IMR-90 (cell line): Measurements from ENCODE around the gene CELA2A.

ENCODE experiments used
- CHD1 ChIP-seq: IDR thresholded peaks from 2 replicates; pipeline ENCODE4 v1.6.1; 2012; ENCODE audit warnings: low read depth, low read length, improper control_type of control experiment
- CTCF ChIP-seq: conservative IDR thresholded peaks from 2 replicates; pipeline ENCODE4 v1.5.1; 2012; ENCODE audit warnings: mild to moderate bottlenecking, low read depth, low read length, improper control_type of control experiment
- FOS ChIP-seq: fragments of 150-350 bp; IDR thresholded peaks from 2 replicates; pipeline ENCODE4 v1.6.1; 2016; ENCODE audit warnings: low read depth, low read length
- POLR2A ChIP-seq: IDR thresholded peaks from 2 replicates; pipeline ENCODE4 v1.6.1; 2012; ENCODE audit warnings: mild to moderate bottlenecking, low read depth, low read length
- RCOR1 ChIP-seq: IDR thresholded peaks from 2 replicates; pipeline ENCODE4 v1.6.1; 2012; ENCODE audit warnings: mild to moderate bottlenecking, low read length, improper control_type of control experiment; ENCODE audit not compliant: insufficient replicate concordance
- RFX5 ChIP-seq: IDR thresholded peaks from 2 replicates; pipeline ENCODE4 v1.8.0; 2012; ENCODE audit warnings: low read depth, mild to moderate bottlenecking, low read length, moderate library complexity
- SMC3 ChIP-seq: fragments of 150-350 bp; IDR thresholded peaks from 2 replicates; pipeline ENCODE4 v1.6.1; 2016; ENCODE audit warnings: low read depth, mild to moderate bottlenecking, antibody characterized with exemption, low read length, moderate library complexity
- USF2 ChIP-seq: fragments of 150-350 bp; IDR thresholded peaks from 2 replicates; pipeline ENCODE4 v1.6.1; 2017; ENCODE audit warnings: mild to moderate bottlenecking, antibody characterized with exemption, low read length, low read depth

GRCh38 chr1:15465674-15466073, 9.1 kb downstream of the CELA2A start:
- TF ChIP-seq RFX5 (no peak), POLR2A (no peak), USF2 (peak; percentile 20; the same call in 1 of the 2 replicates), CTCF (no peak), FOS (no peak), CHD1 (no peak), RCOR1 (no peak), SMC3 (no peak)
